HepG2 (cell line): Measurements from ENCODE around the gene RPS10. TPM values are rescaled to one million over a fixed set of nuclear protein-coding genes. Genes with fewer than 3 reads are reported as not detected.

Source experiments
- CREB3 ChIP-seq: sonication (generic); formaldehyde crosslinking; IDR thresholded peaks from 2 replicates; pipeline ENCODE4 v1.5.0; 2020; ENCODE audit warnings: missing genetic modification reagents
- DPF2 ChIP-seq: sonication (generic); formaldehyde crosslinking; IDR thresholded peaks from 2 replicates; pipeline ENCODE4 v1.4.0; 2020; ENCODE audit warnings: mild to moderate bottlenecking, low read depth, missing genetic modification reagents, borderline replicate concordance
- ETV6 ChIP-seq: sonication (generic); formaldehyde crosslinking; conservative IDR thresholded peaks from 2 replicates; pipeline ENCODE4 v1.4.0; 2020; ENCODE audit warnings: missing genetic modification reagents
- HOXA7 ChIP-seq: sonication (generic); formaldehyde crosslinking; IDR thresholded peaks from 2 replicates; pipeline ENCODE4 v1.8.1; 2022; ENCODE audit warnings: mild to moderate bottlenecking, missing genetic modification reagents, moderate library complexity
- MAX ChIP-seq: IDR thresholded peaks from 2 replicates; pipeline ENCODE4 v1.6.1; 2012; ENCODE audit warnings: inconsistent platforms
- NR2F6 ChIP-seq, 2 experiments: IDR thresholded peaks; 2 replicates each; pipeline ENCODE4 v1.6.1; 2016; ENCODE audit warnings: antibody characterized with exemption in 1 of 2, mild to moderate bottlenecking in 1 of 2
- PAXIP1 ChIP-seq: sonication (generic); formaldehyde crosslinking; conservative IDR thresholded peaks from 2 replicates; pipeline ENCODE4 v1.4.0; 2020; ENCODE audit warnings: mild to moderate bottlenecking, missing genetic modification reagents, moderate library complexity
- ZBTB49 ChIP-seq: sonication (generic); formaldehyde crosslinking; IDR thresholded peaks from 2 replicates; pipeline ENCODE4 v1.4.0; 2020; ENCODE audit warnings: missing genetic modification reagents, borderline replicate concordance
- ZNF407 ChIP-seq: sonication (generic); formaldehyde crosslinking; IDR thresholded peaks from one replicate; pipeline ENCODE4 v1.5.1; 2020; ENCODE audit warnings: mild to moderate bottlenecking, missing genetic modification reagents; ENCODE audit errors: not compliant biosample characterization
- ZNF430 ChIP-seq: sonication (generic); formaldehyde crosslinking; IDR thresholded peaks from 2 replicates; pipeline ENCODE4 v1.9.0; 2021; ENCODE audit warnings: mild to moderate bottlenecking, missing genetic modification reagents
- ZNF557 ChIP-seq: sonication (generic); formaldehyde crosslinking; IDR thresholded peaks from 2 replicates; pipeline ENCODE4 v1.4.0; 2020; ENCODE audit warnings: missing genetic modification reagents
- polyA plus RNA-seq, 8 experiments: library from polyadenylated mRNA; depleted of rRNA in 3 of 8; stranded (reverse) in 7 of 8; unstranded in 1 of 8; fragments of >200 nt; fragmentation: Illumina TruSeq in 4 of 8; extraction: Trizol in 4 of 8; gene quantifications; 2 replicates each; pipeline versions ENCODE4 v1.2.1 to v1.2.3, GENCODE V29; 2011 to 2016; ENCODE audit warnings: low read depth in 4 of 8, missing spikeins in 1 of 8, mixed read lengths in 1 of 8; ENCODE audit not compliant: insufficient read depth in 1 of 8
- total RNA-seq, 5 experiments: library from RNA; depleted of rRNA; stranded (reverse); fragments of >200 nt; fragmentation: Illumina TruSeq; extraction: Trizol; gene quantifications; 2 replicates each; pipeline ENCODE4 v1.2.3, GENCODE V29; 2016; ENCODE audit warnings: low read depth in 1 of 5

RPS10 gene
- total and polyA plus RNA-seq, 2 of the 13 experiments (the other 11 are each of a cell fraction or from before 2014, with no cell fraction given), result 2,909 to 4,648 TPM

GRCh38 chr6:34457742-34458735 lies 32.2 kb upstream of the RPS10 start (continued):
- TF ChIP-seq CREB3, result no peak
- no peak for TF ChIP-seq NR2F6 (IDR thresholded peaks at IDR 0.05)
- TF ChIP-seq NR2F6 (CRISPR knock-in tag; IDR thresholded peaks at IDR 0.05), result no peak
- no peak for TF ChIP-seq ETV6
- peak; percentile 34; the same call in 1 of the 2 replicates for TF ChIP-seq MAX
- no peak for TF ChIP-seq ZNF557 (CRISPR knock-in tag)
- no peak; the same call in 1 of the 2 replicates for TF ChIP-seq PAXIP1 (CRISPR knock-in tag)
- no peak for TF ChIP-seq ZBTB49
- TF ChIP-seq ZNF407, result no peak
- TF ChIP-seq HOXA7, result no peak
- no peak for TF ChIP-seq DPF2
- 0 out of 2 replicates have a peak, but pooled peaks have one; percentile 25 for TF ChIP-seq ZNF430 (CRISPR knock-in tag)
